CD4-positive, alpha-beta T cell treated with Interleukin-15 for 4 hours (primary cell): ENCODE measurements around the gene SSU72.
"Not testable (repeated sequence)": the region's sequence is repeated elsewhere in the genome, so short reads cannot be mapped to it uniquely, and the experiment has no call there.

Source experiments
- DNase-seq: peaks from one replicate; pipeline ENCODE4 v3.0.0-alpha.2; 2020; ENCODE audit warnings: low spot score

SSU72 gene

GRCh38 chr1:1495461-1495975 is 79.1 kb downstream of the SSU72 start:
- DNase-seq: not testable (repeated sequence)

GRCh38 chr1:1494311-1494710 is 80.4 kb downstream of the SSU72 start:
- DNase-seq: not testable (repeated sequence)
